KG1 (cell line): Measurements from ENCODE around the gene IL4I1.

Experiments
- DNase-seq: peaks from one replicate; lab custom pipeline; 2025; lab: John Stamatoyannopoulos, UW

Gene IL4I1

DNA sequence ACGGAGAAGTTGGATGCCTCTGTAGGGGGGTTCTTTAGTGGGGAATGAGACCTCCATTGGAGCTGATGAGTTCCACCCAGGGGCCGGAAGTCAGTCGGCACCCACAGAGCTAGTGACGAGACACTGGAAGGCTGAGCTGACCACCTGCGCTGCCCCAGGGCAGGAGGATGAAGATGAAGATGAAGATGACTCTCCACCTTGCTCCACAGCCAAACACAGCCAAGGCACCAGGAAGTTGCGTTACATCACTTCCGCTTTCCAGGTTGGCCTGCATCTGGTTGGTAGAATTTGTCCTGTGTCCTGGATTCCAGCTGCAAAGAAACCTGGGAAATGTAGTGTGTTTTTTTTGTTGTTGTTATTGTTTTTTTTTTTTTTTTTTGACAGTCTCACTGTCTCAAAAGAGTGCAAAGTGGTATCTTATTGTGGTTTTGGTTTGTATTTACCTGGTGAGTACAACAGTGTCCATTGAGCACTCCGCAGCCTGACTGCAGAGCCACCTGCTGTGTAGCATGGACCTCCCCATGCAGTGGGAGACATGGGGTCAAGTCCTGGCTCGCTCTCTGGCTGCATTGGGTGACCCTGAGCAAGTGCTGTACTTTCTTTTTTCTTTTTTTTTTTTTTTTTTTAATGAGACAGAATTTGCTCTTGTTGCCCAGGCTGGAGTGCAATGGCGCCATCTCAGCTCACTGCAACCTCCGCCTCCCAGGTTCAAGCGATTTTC lies 17.3 kb downstream of the IL4I1 start:
- DNase-seq, result no peak

DNA sequence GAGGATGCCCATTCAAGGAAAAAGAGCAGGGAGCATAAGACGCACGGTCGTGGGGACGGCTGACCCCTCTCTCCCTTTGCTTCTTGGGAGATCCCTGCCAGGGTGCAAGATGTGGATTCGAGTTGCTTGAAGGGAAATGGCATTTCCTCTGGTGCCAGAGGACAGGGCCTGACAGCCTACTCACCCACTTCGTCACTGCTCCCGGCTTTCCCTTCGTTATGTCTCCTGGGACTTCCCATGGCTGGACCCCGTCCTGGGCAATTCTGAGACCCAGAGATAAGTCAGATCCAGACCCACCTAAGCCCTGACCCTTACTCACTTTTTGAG lies 18.0 kb downstream of the IL4I1 start:
- no peak for DNase-seq

DNA sequence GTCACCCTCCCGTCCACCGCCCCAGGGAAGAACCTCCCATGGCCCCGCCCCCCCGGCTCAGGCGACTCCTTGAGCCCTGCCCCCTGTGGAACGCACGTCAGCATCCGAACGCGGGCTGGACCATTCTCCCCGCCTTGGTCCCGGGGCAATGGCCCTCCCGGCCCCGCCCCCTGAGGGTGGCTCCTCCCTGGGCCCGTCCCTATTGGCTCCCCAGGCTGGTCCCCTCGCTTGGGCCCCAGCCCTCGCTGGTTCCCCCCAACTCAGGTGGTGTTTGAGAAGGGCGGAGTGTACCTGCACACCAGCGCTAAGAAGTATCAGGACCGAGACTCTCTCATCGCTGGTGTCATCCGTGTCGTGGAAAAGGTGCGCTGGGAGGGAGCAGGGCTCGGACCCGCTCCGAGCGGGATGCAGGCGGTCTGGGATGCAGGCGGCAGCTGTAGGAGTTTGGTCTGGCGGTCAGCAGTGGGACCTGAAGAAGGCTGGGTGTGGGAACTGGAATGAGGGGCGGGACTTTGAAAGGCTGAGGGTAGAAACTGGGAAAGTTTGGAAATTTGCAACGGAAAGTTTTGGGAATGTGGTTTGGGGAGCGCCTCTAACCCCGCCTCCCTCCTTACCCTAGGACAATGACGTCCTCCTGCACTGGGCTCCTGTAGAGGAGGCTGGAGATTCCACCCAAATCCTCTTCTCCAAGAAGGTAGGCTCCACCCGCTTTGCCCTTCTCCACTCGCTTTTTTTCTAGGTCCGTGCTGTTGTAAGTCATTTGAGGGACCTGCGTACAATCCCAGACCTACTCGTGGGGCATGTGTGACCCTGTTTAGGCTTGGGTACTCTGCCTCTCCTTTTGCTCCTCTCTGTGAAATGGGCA lies 18.6 kb downstream of the IL4I1 start:
- peak; percentile 99 for DNase-seq

DNA sequence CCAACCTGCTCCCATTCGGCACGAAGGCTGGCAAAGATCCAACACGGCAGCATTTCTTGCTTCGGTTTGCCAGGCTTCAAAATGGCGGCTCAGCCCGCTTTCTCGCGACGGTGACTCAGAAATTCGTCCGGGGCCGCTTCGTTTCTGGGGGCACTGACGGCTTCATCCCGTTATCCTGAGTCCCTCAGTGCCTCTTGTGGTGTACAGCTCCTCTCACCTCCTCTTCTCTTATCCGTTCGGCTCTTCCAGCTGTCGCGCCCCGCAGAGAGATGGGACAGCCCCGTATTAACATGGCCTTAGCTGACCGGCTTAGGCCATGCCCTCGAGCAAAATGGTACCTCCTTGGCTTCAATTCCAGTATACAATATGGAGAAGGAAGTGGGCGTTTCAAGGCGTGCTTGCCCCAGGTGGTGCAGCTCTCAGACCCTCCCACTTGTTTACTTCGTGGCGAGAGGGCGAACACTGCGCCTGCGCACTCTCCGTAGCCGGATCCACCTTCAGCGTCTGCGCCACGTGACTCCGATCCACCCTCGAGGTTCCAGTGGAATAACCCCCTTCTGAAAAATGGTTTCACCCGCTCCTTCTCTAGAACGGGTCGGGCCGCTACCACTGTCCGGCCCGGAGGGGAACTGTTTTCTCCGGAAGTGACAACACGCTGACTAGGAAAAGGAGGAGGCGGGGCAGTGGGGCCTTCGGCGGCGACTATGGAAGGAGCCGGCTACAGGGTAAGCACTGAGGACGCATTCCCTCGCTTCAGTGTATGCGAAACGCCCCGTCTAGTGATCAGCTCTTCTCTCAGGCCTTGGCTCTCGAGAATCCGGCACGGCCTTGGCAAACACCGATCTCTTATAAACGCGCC lies 19.4 kb downstream of the IL4I1 start, which contains the start of the genes AKT1S1 and TBC1D17:
AKT1S1 (minus strand) TSS at position 336 of the 859 bp plus-strand sequence. CDS start 4,060 bp downstream, outside the sequence.
TBC1D17 (plus strand) TSS at position 683 of the 859 bp plus-strand sequence; CDS start at position 705, 22 bp downstream.
- DNase-seq, result peak; percentile 99

DNA sequence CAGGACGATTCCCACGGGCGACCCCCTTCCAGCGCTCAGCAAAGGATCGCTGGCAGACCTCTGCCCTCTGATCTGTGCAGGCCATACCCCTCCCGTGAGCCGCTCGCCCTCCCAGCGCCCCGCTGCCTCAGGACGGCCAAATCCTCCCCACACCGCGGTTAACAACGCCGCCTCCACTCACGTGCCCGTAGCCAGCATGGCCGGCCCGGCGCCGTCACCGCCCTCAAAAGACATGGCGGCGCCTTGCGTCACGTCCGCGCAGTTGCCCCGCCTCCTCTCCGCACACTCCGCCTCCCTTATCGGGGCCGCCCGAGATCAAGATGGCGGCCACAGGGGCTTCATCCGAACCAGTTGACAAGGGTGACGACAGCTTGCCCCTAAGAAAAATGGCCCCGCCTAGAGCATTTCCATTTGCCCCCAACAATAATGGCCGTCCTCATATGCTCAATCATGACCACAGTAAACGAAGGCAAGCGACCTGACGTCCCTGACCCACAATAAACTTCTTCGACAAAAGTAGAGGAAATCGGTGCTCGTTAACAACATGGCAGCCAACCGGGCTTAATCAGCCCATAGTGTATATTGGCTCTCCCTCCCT lies 20.2 kb downstream of the IL4I1 start:
- DNase-seq, result peak; percentile 98

DNA sequence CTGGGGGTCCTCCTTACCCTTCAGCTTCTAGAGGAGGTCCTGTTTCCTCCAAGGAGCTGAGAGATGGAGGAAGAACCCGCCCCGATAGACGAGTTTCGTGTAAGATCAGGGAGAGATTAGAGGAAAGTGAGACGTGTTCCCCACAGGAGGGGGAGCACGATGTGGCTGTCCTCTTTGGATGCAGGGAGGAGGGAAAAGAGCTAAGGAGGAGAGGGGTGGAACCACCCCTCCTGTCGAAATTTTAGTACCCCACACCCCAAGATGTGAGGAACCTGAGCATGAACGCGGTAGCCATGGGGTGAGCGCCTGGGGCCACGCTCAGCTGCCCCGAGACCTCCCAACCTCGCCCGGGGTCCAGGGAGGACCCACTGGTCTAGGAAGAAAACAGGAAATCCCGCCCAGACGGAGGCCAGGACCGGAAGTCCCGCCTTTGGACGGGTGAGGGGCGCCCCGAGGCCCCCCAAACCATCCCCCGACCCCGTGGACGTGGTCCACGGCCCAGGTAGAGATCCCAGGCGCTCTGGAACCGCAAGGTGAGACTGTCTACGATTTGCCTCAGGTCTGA lies 20.7 kb downstream of the IL4I1 start:
- no peak for DNase-seq

DNA sequence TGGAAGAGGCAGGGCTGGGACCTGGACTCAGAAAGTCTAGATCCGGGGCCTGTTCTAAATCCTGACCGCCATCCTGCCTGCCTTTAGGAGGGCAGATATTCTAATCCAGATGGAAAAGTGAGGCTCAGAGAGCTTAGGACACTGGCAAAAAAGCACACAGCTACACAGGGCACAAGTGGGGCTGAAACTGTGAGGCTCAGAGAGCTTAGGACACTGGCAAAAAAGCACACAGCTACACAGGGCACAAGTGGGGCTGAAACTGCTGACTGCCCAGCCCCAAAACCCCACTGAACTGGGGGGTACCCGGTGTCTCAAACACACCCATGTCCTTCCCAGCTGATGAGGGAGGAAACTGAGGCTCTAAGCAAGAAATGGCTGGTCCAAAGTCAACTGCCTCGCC lies 21.5 kb downstream of the IL4I1 start:
- no peak for DNase-seq

DNA sequence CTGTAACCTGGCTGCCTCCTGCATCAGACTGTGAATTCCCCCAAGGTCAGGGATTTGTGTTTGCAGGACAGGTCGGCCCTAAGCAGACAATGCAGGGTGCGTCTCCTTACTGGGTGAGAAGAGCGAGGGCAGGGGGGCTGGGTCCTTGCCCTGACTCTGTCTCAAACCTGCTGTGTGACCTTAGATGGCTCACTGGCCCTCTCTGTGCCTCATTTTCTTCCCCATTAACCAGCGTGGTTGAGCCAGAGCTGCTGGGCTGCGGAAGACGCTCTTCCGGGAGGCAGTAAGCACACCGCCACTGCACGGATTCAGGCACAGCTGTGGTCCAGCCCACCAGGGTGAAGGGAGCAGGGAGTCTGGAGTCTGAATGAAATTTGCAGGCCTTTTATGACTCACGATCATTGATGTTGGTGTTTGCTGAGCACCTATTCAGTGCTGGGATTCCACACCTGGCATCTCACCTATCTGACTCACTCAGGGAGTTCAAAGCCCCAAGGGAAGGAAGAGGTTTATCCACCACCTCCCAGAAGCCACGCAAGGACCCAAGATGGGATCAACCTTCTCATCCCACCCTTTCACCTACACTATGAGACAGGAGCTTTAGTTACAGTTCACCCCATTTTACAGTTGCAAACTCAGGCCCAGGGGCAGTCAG lies 22.1 kb downstream of the IL4I1 start:
- DNase-seq, result no peak

DNA sequence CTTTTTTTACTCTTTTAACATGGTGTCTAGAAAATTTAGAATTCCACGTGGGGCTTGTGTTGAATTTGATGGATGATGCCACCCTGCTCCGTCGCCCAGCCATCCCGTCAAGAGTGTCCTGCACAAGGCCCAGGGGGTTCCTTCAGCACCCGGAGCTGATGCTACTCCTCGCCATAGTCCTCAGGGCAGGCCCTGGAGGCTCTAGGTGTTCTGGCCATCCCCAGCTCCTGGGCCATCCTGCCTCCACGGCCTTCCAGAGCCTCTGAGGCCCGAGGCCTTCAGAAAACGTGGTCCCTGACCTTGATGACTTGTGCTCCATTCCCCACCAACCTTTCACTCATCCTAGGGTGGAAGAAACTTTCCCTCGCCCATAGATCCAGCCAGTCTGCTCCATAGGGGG lies 22.9 kb downstream of the IL4I1 start:
- no peak for DNase-seq

DNA sequence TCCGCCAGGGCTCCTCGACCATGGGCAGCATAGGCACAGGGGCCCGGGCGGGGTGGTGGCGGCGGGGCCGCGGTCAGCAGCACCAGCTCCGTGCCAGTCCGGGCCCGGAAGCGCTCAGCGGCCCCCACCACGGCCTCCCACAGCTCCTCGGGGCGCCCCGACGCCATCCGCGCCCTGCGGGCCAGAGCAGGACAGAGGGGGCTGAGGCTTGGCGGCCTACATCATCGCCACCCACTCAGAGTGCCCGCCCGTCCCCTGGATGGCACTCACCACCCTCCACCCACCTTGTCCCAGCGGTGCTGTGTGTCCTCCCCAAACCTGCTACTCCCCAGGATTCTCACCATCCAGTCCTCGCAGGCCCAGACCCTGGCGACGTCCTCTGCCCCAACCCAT lies 23.6 kb downstream of the IL4I1 start:
- no peak for DNase-seq

DNA sequence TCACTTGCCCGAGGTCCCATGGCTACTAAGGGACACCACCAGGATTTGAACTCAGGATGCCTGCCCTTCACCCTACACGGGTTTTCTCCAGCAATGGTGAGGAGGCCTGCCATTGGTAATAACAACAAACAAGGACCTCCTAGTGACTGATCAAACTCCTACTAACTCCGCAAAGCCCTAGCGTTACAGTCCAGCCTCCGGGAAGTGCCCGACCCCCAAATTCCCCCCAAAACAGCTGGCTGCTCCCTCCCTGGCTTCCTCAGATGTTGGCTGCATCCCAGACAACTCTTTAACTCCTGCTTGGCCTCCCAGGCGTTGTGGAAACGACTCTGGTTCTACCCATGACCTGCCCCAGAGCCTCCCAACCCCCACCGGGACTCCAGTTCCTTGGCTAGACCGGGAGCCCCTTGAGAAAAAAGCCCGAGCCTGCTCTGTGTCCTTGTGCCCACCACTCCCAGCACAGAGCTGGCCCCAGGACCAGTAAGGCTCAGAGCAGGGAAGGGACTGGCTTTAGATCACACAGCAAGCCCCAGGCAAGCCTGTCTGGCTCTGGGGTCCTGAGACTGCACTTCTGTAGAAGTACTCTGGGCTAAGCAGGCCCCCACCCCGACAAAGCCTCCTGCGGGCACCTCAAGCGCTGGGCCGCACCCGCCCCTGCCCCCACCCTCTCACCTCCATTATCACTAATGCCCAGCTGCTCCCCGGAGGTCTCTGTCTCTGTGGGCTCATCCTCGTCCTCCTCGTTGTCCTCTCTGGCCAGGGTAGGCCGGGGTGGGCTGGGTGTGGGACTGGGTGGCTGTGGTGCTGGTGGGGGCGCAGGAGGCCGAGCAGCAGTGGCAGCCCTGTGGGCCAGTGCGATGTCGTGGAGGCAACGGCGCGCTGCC lies 24.2 kb downstream of the IL4I1 start:
- no peak for DNase-seq

DNA sequence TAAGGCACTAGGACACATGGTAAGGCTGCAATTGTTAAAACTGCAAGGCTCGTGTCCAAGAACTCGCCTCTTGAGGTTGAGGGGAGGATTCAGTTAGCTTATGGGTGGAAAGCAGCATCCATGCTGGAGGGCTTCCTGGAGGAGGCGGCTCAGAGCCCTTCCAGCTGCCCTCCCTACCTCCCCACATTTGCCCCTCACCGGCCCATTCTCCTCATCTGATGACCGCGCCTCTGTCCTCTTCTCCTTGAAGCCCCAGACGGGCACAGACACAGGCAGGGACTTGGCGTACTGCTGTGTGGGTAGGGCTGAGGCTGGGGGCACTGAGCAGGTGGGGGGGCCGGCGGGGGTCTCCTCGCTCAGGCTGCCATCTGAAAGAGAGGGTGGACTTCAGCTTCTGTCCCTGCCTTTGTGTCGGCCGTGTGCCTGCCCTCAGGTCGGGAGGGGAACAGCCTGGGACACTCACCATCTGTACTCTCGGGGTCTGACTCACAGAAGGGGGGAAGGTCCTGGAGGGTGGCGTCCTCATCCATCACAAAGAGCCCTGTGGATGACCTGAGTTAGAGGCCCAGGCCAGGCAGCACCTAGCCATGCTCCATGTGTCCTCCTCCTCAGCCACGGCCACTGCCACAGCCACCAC lies 25.2 kb downstream of the IL4I1 start:
- DNase-seq, result no peak

DNA sequence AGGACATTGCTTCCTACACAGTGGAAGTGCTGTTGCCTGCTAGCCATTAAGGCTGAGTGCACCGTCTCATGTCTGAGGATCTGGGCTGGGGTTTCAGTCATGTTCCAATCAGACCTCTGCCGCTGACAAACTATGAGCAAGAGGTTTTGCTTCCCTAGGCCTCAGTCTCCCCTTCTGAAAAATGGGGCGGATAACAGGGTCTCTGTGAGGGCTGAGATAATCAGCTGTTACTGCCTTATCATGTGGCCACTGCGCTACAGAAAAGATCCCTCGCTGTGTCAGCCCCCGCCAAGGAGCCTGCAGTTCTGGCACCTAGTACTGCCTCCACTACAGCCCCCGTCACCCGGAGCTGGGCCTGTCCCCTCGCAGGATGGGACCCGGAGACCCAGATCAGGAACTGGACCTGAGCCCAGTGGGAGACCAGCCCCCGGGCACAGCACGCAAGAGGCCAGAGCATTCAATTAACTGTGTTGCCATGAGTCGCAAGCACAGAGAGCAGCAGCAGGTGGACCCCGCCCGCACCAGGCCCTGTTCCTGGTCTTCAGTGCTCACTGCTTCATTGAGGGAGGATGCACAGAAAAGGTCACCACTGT lies 26.3 kb downstream of the IL4I1 start:
- DNase-seq, result no peak

DNA sequence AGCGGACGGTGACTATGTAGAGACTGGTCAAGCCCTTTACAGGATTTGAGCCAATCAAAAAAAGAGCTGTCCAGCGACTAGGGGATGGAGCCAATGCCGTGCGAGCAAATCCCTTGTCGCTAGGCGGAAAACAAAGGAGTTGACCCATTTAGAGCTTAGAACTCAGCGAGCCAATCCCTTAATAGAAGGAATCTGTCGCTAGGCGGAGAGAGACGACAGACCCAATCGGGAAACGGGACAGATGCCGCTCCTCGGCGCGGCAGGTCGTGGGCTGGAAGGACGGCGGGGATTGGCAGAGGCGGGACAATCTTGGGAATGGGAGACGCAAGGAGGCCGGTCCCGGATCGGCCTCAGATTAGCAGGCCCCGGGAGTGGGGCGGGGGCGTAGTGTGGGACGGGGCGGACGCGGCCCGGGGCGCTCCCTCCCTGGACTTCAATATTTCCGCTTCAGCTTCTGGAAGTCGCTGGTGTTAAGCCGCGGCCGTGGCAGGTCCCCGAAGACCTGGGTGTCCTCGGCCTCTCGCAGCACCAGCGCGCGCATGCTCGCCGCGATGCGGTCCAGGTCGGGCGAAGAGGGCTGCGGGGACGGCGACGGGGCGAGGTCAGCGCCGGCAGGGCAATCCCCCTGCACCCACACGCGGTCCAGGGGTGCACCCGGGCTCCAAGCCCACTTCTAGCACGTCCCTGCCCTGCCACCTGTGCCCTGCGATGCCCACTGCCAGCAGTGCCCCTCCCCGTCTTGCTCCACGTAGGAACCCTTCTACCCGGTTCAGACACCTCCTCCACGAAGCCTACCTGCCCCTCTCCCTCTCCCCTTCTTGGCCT lies 27.0 kb downstream of the IL4I1 start:
- DNase-seq, result peak; percentile 99

DNA sequence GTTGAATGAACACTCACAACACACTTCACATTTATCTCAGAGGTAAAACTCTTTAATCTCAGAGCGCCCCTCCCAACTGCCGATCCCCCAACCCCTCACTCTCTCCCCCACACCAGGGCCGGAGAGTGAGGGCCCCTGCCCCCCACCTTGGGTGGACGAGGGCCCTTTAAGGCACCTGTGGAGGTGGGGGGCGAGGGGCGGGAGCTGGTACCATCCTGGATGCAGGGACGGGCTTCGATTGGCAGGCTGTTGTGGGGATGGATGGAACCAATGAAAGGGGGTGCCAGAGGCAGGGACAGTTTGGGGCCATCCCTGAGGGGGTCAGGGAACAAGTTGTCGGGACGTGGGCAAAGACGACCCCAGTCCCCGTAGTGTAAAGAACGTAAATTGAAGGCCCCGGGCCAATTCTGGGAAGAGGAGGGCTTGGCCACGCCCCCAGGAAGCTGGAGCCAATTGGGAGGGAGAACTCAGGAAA lies 27.6 kb downstream of the IL4I1 start:
- no peak for DNase-seq

DNA sequence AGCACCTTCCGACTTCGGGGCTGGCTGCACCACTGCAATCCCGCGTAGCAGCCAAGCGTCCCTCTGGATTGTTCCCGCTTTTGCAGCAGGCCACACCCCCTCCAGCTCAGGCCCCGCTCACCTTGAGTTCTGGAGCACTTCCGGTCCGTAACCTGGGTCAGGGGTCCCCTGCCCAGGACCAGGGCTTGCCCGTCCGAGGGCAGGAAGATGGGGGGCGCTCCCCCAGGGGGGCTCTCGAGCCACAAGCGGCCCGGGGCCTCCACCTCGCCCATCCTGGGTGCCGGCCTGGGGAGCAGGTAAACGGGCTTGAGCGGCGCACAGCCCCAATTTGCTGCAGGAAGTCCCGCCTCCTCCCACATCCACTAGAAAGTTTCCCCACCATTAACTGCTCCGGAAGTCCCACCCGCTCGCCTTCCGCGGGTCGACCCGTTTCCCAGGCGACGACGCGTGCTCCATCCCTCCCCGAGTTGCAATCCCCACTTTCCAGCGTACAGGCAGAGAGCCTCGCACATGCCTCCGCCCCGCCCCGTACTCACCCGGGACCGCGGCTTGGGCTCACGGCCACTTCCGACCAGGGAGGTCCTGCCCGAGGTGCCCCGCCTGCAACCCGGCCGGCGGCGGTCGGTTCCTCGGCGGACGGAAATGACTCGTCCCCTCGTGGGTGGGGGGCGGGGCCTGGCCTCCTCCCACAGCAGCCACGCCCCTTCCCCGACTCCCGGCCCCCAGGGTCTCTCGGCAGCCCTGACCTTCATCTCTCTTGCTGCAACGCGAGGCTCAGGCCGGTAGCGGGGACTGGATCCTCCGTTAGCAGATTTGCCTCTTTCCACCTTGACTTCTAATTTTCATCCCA lies 29.5 kb downstream of the IL4I1 start, which contains the start of gene PNKP:
PNKP (minus strand) TSS at position 644 of the 850 bp plus-strand sequence; CDS start at position 272, 372 bp downstream.
- peak; percentile 91 for DNase-seq

DNA sequence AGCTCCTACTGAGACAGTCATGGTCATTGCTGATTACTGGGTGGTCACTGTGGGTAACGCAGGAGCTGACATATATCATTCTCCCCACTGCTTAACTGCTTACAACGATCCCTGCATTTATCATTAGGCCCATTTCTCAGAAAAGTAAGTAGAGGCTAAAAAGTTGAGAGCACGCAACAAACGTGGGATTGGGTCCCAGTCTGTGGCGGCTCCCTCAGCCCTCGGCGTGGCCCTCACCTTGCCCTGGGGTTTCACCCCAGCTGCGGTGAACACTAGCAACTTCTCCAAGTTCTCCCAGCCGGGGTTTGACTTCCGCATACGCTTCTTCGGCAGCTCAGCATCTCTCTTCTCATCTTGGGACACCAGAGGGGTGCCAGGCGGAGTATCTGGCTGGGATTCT lies 31.8 kb downstream of the IL4I1 start:
- no peak for DNase-seq
